ENCODE data around the gene PAM. TPM values are rescaled to one million over a fixed set of nuclear protein-coding genes. Genes with fewer than 3 reads are reported as not detected.

The PAM gene
- total RNA-seq, 2 experiments from 2014 or later: 45.8 to 46.2 TPM

GRCh38 chr5:102811972-102812371 is 56.9 kb downstream of the PAM start:
- Mint-ChIP-seq H3K27me3 (no peaks in the 10 kb centered on the region), H3K4me3 (no peak overlapping the region), H3K36me3 (ENCODE audit: low read depth) (peaks cover 2% of the 10 kb centered on the region), H3K9me3 (no peaks in the 10 kb centered on the region), H3K4me1 (peaks cover 14% of the 10 kb centered on the region), H3K27ac (no peak overlapping the region)
- CTCF ChIA-PET: no interaction called here
- DNase-seq: no peak
- POLR2A ChIA-PET: no interaction called here

- Mint-ChIP-seq H3K36me3 (ENCODE audit: low read depth) (peaks cover 2% of the 10 kb centered on the region), H3K4me3 (no peak overlapping the region), H3K27ac (no peak overlapping the region), H3K27me3 (no peaks in the 10 kb centered on the region), H3K9me3 (no peaks in the 10 kb centered on the region), H3K4me1 (peaks cover 14% of the 10 kb centered on the region)
- no peak for DNase-seq
- ChIA-PET POLR2A (no interaction called here), CTCF (no interaction called here)
Measured at GRCh38 chr5:102813740-102814139, 58.6 kb downstream of the PAM start.

- POLR2A ChIA-PET: no interaction called here
- CTCF ChIA-PET: no interaction called here
- H3K4me1 Mint-ChIP-seq: peaks cover 14% of the 10 kb centered on the region
- H3K27me3 Mint-ChIP-seq: no peaks in the 10 kb centered on the region
- no peak overlapping the region for H3K4me3 Mint-ChIP-seq
- H3K27ac Mint-ChIP-seq: no peak overlapping the region
- peaks cover 2% of the 10 kb centered on the region for H3K36me3 Mint-ChIP-seq (ENCODE audit: low read depth)
- no peaks in the 10 kb centered on the region for H3K9me3 Mint-ChIP-seq
- no peak for DNase-seq
Measured at GRCh38 chr5:102815084-102815483, 60.0 kb downstream of the PAM start.

- peaks cover 2% of the 10 kb centered on the region for H3K36me3 Mint-ChIP-seq (ENCODE audit: low read depth)
- POLR2A ChIA-PET: no interaction called here
- peaks cover 14% of the 10 kb centered on the region for H3K4me1 Mint-ChIP-seq
- no peaks in the 10 kb centered on the region for H3K9me3 Mint-ChIP-seq
- H3K27me3 Mint-ChIP-seq: no peaks in the 10 kb centered on the region
- DNase-seq: no peak
- H3K4me3 Mint-ChIP-seq: no peak overlapping the region
- no peak overlapping the region for H3K27ac Mint-ChIP-seq
- CTCF ChIA-PET: no interaction called here
Measured at GRCh38 chr5:102815540-102816332, 60.6 kb downstream of the PAM start.

GRCh38 chr5:102818345-102818744 is 63.2 kb downstream of the PAM start:
- no peak overlapping the region for H3K4me3 Mint-ChIP-seq
- no peaks in the 10 kb centered on the region for H3K36me3 Mint-ChIP-seq (ENCODE audit: low read depth)
- H3K27ac Mint-ChIP-seq: no peak overlapping the region
- H3K4me1 Mint-ChIP-seq: peaks cover 14% of the 10 kb centered on the region
- ChIA-PET CTCF (no interaction called here), POLR2A (no interaction called here)
- no peaks in the 10 kb centered on the region for H3K27me3 Mint-ChIP-seq
- no peaks in the 10 kb centered on the region for H3K9me3 Mint-ChIP-seq
- DNase-seq: no peak

- Mint-ChIP-seq H3K9me3 (no peaks in the 10 kb centered on the region), H3K27ac (no peak overlapping the region), H3K36me3 (ENCODE audit: low read depth) (no peaks in the 10 kb centered on the region), H3K4me1 (peaks cover 14% of the 10 kb centered on the region), H3K4me3 (no peak overlapping the region), H3K27me3 (no peaks in the 10 kb centered on the region)
- ChIA-PET POLR2A (no interaction called here), CTCF (no interaction called here)
- no peak for DNase-seq
Measured at GRCh38 chr5:102818934-102819333, 63.8 kb downstream of the PAM start.

- ChIA-PET CTCF (no interaction called here), POLR2A (no interaction called here)
- Mint-ChIP-seq H3K27ac (no peak overlapping the region), H3K4me1 (peaks cover 14% of the 10 kb centered on the region), H3K9me3 (no peaks in the 10 kb centered on the region), H3K36me3 (ENCODE audit: low read depth) (no peaks in the 10 kb centered on the region), H3K27me3 (no peaks in the 10 kb centered on the region), H3K4me3 (no peak overlapping the region)
- no peak for DNase-seq
Measured at GRCh38 chr5:102819634-102820033, 64.5 kb downstream of the PAM start.

- H3K27ac Mint-ChIP-seq: no peak overlapping the region
- H3K4me3 Mint-ChIP-seq: no peak overlapping the region
- ChIA-PET CTCF (no interaction called here), POLR2A (no interaction called here)
- no peaks in the 10 kb centered on the region for H3K9me3 Mint-ChIP-seq
- H3K4me1 Mint-ChIP-seq: no peaks in the 10 kb centered on the region
- no peaks in the 10 kb centered on the region for H3K36me3 Mint-ChIP-seq (ENCODE audit: low read depth)
- no peaks in the 10 kb centered on the region for H3K27me3 Mint-ChIP-seq
- DNase-seq: no peak
Measured at GRCh38 chr5:102823441-102823874, 68.4 kb downstream of the PAM start.

- H3K4me1 Mint-ChIP-seq: no peaks in the 10 kb centered on the region
- no peak overlapping the region for H3K27ac Mint-ChIP-seq
- H3K36me3 Mint-ChIP-seq (ENCODE audit: low read depth): peaks cover 3% of the 10 kb centered on the region
- H3K9me3 Mint-ChIP-seq: no peaks in the 10 kb centered on the region
- no peak for DNase-seq
- ChIA-PET POLR2A (no interaction called here), CTCF (no interaction called here)
- H3K4me3 Mint-ChIP-seq: no peak overlapping the region
- H3K27me3 Mint-ChIP-seq: no peaks in the 10 kb centered on the region
Measured at GRCh38 chr5:102826629-102827028, 71.5 kb downstream of the PAM start.

GRCh38 chr5:102830241-102830640 is 75.1 kb downstream of the PAM start:
- ChIA-PET CTCF (no interaction called here), POLR2A (no interaction called here)
- no peak for DNase-seq
- H3K36me3 Mint-ChIP-seq (ENCODE audit: low read depth): peaks cover 3% of the 10 kb centered on the region
- peaks cover 8% of the 10 kb centered on the region for H3K4me1 Mint-ChIP-seq
- no peaks in the 10 kb centered on the region for H3K9me3 Mint-ChIP-seq
- no peak overlapping the region for H3K27ac Mint-ChIP-seq
- H3K27me3 Mint-ChIP-seq: no peaks in the 10 kb centered on the region
- no peak overlapping the region for H3K4me3 Mint-ChIP-seq

- ChIA-PET CTCF (no interaction called here), POLR2A (no interaction called here)
- Mint-ChIP-seq H3K27me3 (no peaks in the 10 kb centered on the region), H3K36me3 (ENCODE audit: low read depth) (peaks cover 3% of the 10 kb centered on the region), H3K4me1 (peaks cover 12% of the 10 kb centered on the region), H3K27ac (no peak overlapping the region), H3K4me3 (no peak overlapping the region), H3K9me3 (no peaks in the 10 kb centered on the region)
- no peak for DNase-seq
Measured at GRCh38 chr5:102832445-102832844, 77.3 kb downstream of the PAM start.

GRCh38 chr5:102833146-102833545 is 78.0 kb downstream of the PAM start:
- DNase-seq: no peak
- Mint-ChIP-seq H3K36me3 (ENCODE audit: low read depth) (peaks cover 3% of the 10 kb centered on the region), H3K4me1 (peaks cover 12% of the 10 kb centered on the region), H3K9me3 (no peaks in the 10 kb centered on the region), H3K27ac (no peak overlapping the region), H3K27me3 (no peaks in the 10 kb centered on the region), H3K4me3 (no peak overlapping the region)
- CTCF ChIA-PET: no interaction called here
- POLR2A ChIA-PET: no interaction called here

- CTCF ChIA-PET: no interaction called here
- peaks cover 3% of the 10 kb centered on the region for H3K36me3 Mint-ChIP-seq (ENCODE audit: low read depth)
- no peak for DNase-seq
- H3K27ac Mint-ChIP-seq: no peak overlapping the region
- H3K4me3 Mint-ChIP-seq: no peak overlapping the region
- no peaks in the 10 kb centered on the region for H3K27me3 Mint-ChIP-seq
- no peaks in the 10 kb centered on the region for H3K9me3 Mint-ChIP-seq
- POLR2A ChIA-PET: no interaction called here
- peaks cover 12% of the 10 kb centered on the region for H3K4me1 Mint-ChIP-seq
Measured at GRCh38 chr5:102834438-102834964, 79.4 kb downstream of the PAM start.

GRCh38 chr5:102835717-102836116 is 80.6 kb downstream of the PAM start:
- ChIA-PET CTCF (no interaction called here), POLR2A (no interaction called here)
- Mint-ChIP-seq H3K27ac (no peak overlapping the region), H3K36me3 (ENCODE audit: low read depth) (no peaks in the 10 kb centered on the region), H3K4me3 (no peak overlapping the region), H3K4me1 (peaks cover 12% of the 10 kb centered on the region), H3K9me3 (no peaks in the 10 kb centered on the region), H3K27me3 (no peaks in the 10 kb centered on the region)
- DNase-seq: no peak
